GM19452 (cell line): Measurements from ENCODE around the gene TIGD3.
"Not testable (repeated sequence)": the region's sequence is repeated elsewhere in the genome, so short reads cannot be mapped to it uniquely, and the experiment has no call there.

Source experiments
- ATAC-seq: cut with Tn5 transposase; IDR thresholded peaks from one replicate; pipeline ENCODE4 v1.9.1; 2021; ENCODE audit not compliant: unreplicated experiment

The TIGD3 gene

GRCh38 chr11:65323813-65324212, 30.7 kb upstream of the TIGD3 start:
- ATAC-seq, result no peak

GRCh38 chr11:65325435-65325834, 29.1 kb upstream of the TIGD3 start:
- ATAC-seq, result no peak

GRCh38 chr11:65327021-65327420, 27.5 kb upstream of the TIGD3 start:
- no peak for ATAC-seq

GRCh38 chr11:65329478-65329877, 25.1 kb upstream of the TIGD3 start:
- no peak for ATAC-seq

- no peak for ATAC-seq
Measured at GRCh38 chr11:65329944-65330403, 24.6 kb upstream of the TIGD3 start.

GRCh38 chr11:65330544-65330943, 24.0 kb upstream of the TIGD3 start:
- ATAC-seq, result no peak

- ATAC-seq, result not testable (repeated sequence)
Measured at GRCh38 chr11:65332591-65332990, 22.0 kb upstream of the TIGD3 start.

- ATAC-seq, result no peak
Measured at GRCh38 chr11:65334696-65335295, 19.8 kb upstream of the TIGD3 start.

GRCh38 chr11:65338676-65339075, 15.9 kb upstream of the TIGD3 start:
- ATAC-seq, result no peak

- ATAC-seq, result no peak
Measured at GRCh38 chr11:65340226-65340625, 14.3 kb upstream of the TIGD3 start.

- ATAC-seq, result no peak
Measured at GRCh38 chr11:65341856-65342255, 12.7 kb upstream of the TIGD3 start.

- ATAC-seq, result no peak
Measured at GRCh38 chr11:65351511-65351910, 3.0 kb upstream of the TIGD3 start.

- no peak for ATAC-seq
Measured at GRCh38 chr11:65352783-65353182, 1.8 kb upstream of the TIGD3 start.

GRCh38 chr11:65353376-65353775, 1.2 kb upstream of the TIGD3 start:
- no peak for ATAC-seq

- ATAC-seq, result no peak
Measured at GRCh38 chr11:65353900-65354264, 669 bp upstream of the TIGD3 start.

GRCh38 chr11:65355013-65355775, 643 bp downstream of the TIGD3 start:
- ATAC-seq, result peak; percentile 32

GRCh38 chr11:65355776-65356393, 1.3 kb downstream of the TIGD3 start:
- no peak for ATAC-seq

GRCh38 chr11:65356394-65356972, 1.9 kb downstream of the TIGD3 start:
- no peak for ATAC-seq

- ATAC-seq, result no peak
Measured at GRCh38 chr11:65357856-65358356, 3.4 kb downstream of the TIGD3 start.

GRCh38 chr11:65362320-65362931, 7.9 kb downstream of the TIGD3 start:
- peak; percentile 63 for ATAC-seq

GRCh38 chr11:65362966-65363365, 8.4 kb downstream of the TIGD3 start:
- ATAC-seq, result no peak
